Ishikawa (cell line): ENCODE data around the gene FHIT.

Source experiments
- CEBPB ChIP-seq: IDR thresholded peaks from 2 replicates; pipeline ENCODE4 v1.6.1; 2012
- CREB1 ChIP-seq: IDR thresholded peaks from 2 replicates; pipeline ENCODE4 v1.6.1; 2012; ENCODE audit warnings: low read depth
- EGR1 ChIP-seq: IDR thresholded peaks from 2 replicates; pipeline ENCODE4 v1.6.1; 2012
- EP300 ChIP-seq: IDR thresholded peaks from 2 replicates; pipeline ENCODE4 v1.6.1; 2012; ENCODE audit warnings: borderline replicate concordance
- FOXM1 ChIP-seq: IDR thresholded peaks from 2 replicates; pipeline ENCODE4 v1.6.1; 2012; ENCODE audit warnings: low read depth, borderline replicate concordance
- NFIC ChIP-seq: IDR thresholded peaks from 2 replicates; pipeline ENCODE4 v1.6.1; 2012
- RAD21 ChIP-seq: IDR thresholded peaks from 2 replicates; pipeline ENCODE4 v1.6.1; 2012; ENCODE audit warnings: low read depth
- REST ChIP-seq: IDR thresholded peaks from 2 replicates; pipeline ENCODE4 v1.6.1; 2012; ENCODE audit warnings: low read depth, mild to moderate bottlenecking
- TAF1 ChIP-seq: IDR thresholded peaks from 2 replicates; pipeline ENCODE4 v1.6.1; 2012; ENCODE audit warnings: low read depth, mild to moderate bottlenecking
- TCF12 ChIP-seq: IDR thresholded peaks from 2 replicates; pipeline ENCODE4 v1.6.1; 2012; ENCODE audit warnings: low read depth
- TEAD4 ChIP-seq: IDR thresholded peaks from 2 replicates; pipeline ENCODE4 v1.6.1; 2012
- USF1 ChIP-seq: IDR thresholded peaks from 2 replicates; pipeline ENCODE4 v1.6.1; 2012
- YY1 ChIP-seq: IDR thresholded peaks from 2 replicates; pipeline ENCODE4 v1.6.1; 2012; ENCODE audit warnings: low read depth
- ZBTB7A ChIP-seq: IDR thresholded peaks from 2 replicates; pipeline ENCODE4 v1.6.1; 2012; ENCODE audit warnings: low read depth
- TF ChIP-seq, protein P1 (sequence below): IDR thresholded peaks from 2 replicates; pipeline ENCODE4 v1.6.1; 2012

The FHIT gene

DNA sequence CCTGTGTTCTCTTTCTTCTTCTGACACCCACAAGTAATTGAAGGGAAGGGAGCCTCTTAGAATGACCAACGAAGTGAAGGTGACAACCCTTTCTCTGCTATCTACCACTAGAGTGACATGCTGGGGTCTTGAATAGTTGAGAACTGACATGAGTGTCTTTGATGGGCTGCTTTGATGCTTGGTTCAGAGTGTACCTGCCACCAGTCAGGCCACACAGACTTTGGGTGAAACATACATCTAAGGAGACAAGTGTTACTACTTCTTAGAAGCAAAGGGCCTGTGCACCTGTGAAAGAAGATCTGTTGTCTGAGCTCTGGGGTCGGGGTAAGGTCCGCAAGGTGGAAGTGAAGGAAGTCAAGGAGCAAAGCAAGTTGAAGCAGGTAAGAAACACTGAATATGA, 1160.7 kb downstream of the FHIT start:
- no peak for TF ChIP-seq FOXM1
- no peak for TF ChIP-seq ZBTB7A
- TF ChIP-seq TCF12, result no peak
- TF ChIP-seq CEBPB, result no peak
- TF ChIP-seq, protein P1, sequence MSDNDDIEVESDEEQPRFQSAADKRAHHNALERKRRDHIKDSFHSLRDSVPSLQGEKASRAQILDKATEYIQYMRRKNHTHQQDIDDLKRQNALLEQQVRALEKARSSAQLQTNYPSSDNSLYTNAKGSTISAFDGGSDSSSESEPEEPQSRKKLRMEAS, result no peak
- no peak for TF ChIP-seq NFIC
- no peak for TF ChIP-seq CREB1
- no peak for TF ChIP-seq REST
- TF ChIP-seq YY1, result no peak

GRCh38 chr3:60086811-60087210, 1164.4 kb downstream of the FHIT start:
- no peak for TF ChIP-seq CEBPB
- TF ChIP-seq, protein P1, result no peak
- TF ChIP-seq REST, result no peak
- TF ChIP-seq YY1, result no peak
- TF ChIP-seq USF1, result no peak
- no peak for TF ChIP-seq TAF1
- no peak for TF ChIP-seq TEAD4
- no peak for TF ChIP-seq EP300
- no peak for TF ChIP-seq EGR1
- TF ChIP-seq NFIC, result no peak
- no peak for TF ChIP-seq CREB1
- no peak for TF ChIP-seq FOXM1
- TF ChIP-seq RAD21, result no peak
- no peak for TF ChIP-seq ZBTB7A
- TF ChIP-seq TCF12, result no peak

DNA sequence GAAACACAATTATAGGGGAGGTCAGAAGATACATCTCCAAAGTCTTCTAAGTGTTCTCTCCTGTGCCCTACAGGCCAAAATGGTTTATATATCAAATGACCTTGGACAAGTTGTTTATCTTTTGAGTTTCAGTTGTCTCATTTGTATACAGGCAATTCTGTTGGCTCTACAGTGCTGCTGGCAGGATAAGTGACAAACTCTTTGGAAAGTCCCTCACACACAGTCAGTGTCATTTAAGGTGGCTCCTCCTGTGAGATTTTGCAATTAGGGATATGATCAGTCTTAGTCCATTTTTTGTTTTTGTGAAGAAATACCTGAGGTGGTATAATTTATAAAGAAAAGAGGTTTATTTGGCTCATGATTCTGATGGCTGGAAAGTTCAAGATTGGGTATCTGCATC, 1165.6 kb downstream of the FHIT start:
- TF ChIP-seq REST (no peak), TAF1 (no peak), FOXM1 (no peak), CEBPB (no peak), EP300 (no peak), RAD21 (no peak), ZBTB7A (no peak), TEAD4 (no peak)
- TF ChIP-seq, protein P1, result no peak

DNA sequence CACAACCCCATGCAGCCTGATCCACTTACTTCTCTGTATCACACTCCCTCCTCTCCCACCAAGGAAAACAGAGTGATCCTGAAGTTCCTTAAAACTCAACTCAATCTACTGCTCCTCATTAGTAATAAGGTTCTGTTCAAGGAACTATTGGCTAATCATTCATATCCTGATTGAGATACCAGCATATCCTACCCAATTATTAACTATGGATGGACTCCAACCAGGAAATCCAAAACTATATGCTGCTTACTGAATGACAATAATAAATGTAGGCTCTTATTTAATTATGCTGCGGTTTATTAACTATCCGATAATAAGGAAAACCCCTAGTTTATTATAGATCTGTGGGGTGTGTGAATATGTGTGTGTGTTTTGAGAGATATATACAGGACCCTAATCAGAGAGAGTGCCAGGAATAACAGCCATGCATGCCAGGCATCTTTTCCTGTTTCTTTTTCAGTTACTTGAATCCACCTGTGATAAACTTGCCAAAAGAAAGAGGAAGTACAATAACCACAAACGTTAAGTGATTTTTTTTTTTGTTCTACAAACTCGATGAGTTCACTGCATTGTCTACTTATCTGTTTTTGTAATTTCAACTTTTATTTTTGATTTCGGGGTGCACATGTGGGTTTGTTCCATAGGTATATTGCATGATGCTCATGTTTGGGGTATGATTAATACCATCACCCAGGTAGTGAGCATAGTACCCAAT, 1169.7 kb downstream of the FHIT start:
- TF ChIP-seq, protein P1, result no peak
- no peak for TF ChIP-seq FOXM1
- no peak for TF ChIP-seq EGR1
- no peak for TF ChIP-seq EP300
- no peak for TF ChIP-seq USF1
- no peak for TF ChIP-seq TCF12
- no peak for TF ChIP-seq NFIC
- TF ChIP-seq ZBTB7A, result no peak
- TF ChIP-seq TAF1, result no peak
- TF ChIP-seq CEBPB, result no peak
- no peak for TF ChIP-seq TEAD4
- no peak for TF ChIP-seq YY1
- TF ChIP-seq REST, result no peak
- TF ChIP-seq RAD21, result no peak
- TF ChIP-seq CREB1, result no peak
